Osteocyte (in vitro differentiated cells): ENCODE data around the gene PRDM9. TPM values are rescaled to one million over a fixed set of nuclear protein-coding genes. Genes with fewer than 3 reads are reported as not detected.

Source experiments
- DNase-seq: peaks from one replicate; pipeline ENCODE4 v3.0.0; 2021; ENCODE audit warnings: mixed read lengths; ENCODE audit not compliant: unreplicated experiment; ENCODE audit errors: extremely low spot score
- H3K27ac Mint-ChIP-seq: one replicate; pipeline ENCODE4 v1.8.0; 2021; ENCODE audit warnings: mild to moderate bottlenecking, mixed read lengths; ENCODE audit not compliant: unreplicated experiment
- H3K27me3 Mint-ChIP-seq: one replicate; pipeline ENCODE4 v1.8.0; 2021; ENCODE audit warnings: mixed read lengths; ENCODE audit not compliant: unreplicated experiment
- H3K36me3 Mint-ChIP-seq: one replicate; pipeline ENCODE4 v1.8.0; 2021; ENCODE audit warnings: mixed read lengths; ENCODE audit not compliant: unreplicated experiment
- H3K4me1 Mint-ChIP-seq: one replicate; pipeline ENCODE4 v1.8.0; 2021; ENCODE audit warnings: mixed read lengths; ENCODE audit not compliant: unreplicated experiment
- H3K4me3 Mint-ChIP-seq: one replicate; pipeline ENCODE4 v1.8.0; 2021; ENCODE audit warnings: mild to moderate bottlenecking, moderate library complexity, mixed read lengths; ENCODE audit not compliant: unreplicated experiment
- H3K9me3 Mint-ChIP-seq: one replicate; pipeline ENCODE4 v1.8.0; 2021; ENCODE audit warnings: mixed read lengths; ENCODE audit not compliant: unreplicated experiment
- CTCF ChIP-seq: fragments of 200-600 bp; sonication (generic); IDR thresholded peaks from 2 replicates; pipeline ENCODE4 v1.5.0; 2021; ENCODE audit warnings: antibody characterized with exemption, mild to moderate bottlenecking, moderate library complexity
- long read RNA-seq: library from polyadenylated mRNA; unstranded; transcript quantifications from one replicate; pipeline ENCODE4 v2.0.0, GENCODE V29; 2021
- total RNA-seq: library from RNA; stranded (reverse); gene quantifications from 2 replicates; pipeline ENCODE4 v1.2.1, GENCODE V29; 2021

Gene PRDM9
- not detected in 2 replicates for total RNA-seq
- long read RNA-seq = 0 reads

DNA sequence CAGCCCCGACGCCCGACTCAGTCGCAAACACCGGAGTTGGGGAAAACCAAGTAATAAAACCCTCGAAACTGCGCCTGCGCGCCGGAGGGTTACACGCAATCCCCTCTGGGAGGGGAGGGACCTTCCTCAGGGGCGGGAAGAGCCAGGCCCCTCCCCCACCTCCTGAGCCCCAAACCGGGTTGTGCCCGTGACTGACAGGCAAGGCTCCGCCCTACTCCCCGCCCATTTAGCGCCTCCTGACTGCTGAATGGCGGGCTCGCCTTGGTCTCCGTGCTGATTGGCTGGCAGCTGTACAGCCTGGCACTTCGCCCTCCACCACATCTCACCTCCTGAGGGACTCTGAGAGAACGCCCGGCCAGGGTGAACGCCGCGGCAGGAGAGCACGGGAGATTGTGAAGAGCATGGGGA, at the start of gene PRDM9:
Gene PRDM9 (plus strand): TSS at position 332 of the 408 bp plus-strand sequence. CDS start 1,425 bp downstream, outside the sequence.
- no peak within 1 kb of the TSS for H3K4me3 Mint-ChIP-seq
- no peaks in the 10 kb centered on the region for H3K4me1 Mint-ChIP-seq
- no peak for TF ChIP-seq CTCF
- no peaks in the 10 kb centered on the region for H3K27me3 Mint-ChIP-seq
- H3K9me3 Mint-ChIP-seq = peaks cover 15% of the 10 kb centered on the region
- H3K36me3 Mint-ChIP-seq = no peaks in the 10 kb centered on the region
- DNase-seq = no peak
- H3K27ac Mint-ChIP-seq = no peak within 1 kb of the TSS

- H3K27ac Mint-ChIP-seq = no peak overlapping the region
- no peak for DNase-seq
- H3K4me1 Mint-ChIP-seq = no peaks in the 10 kb centered on the region
- H3K9me3 Mint-ChIP-seq = no peaks in the 10 kb centered on the region
- H3K27me3 Mint-ChIP-seq = no peaks in the 10 kb centered on the region
- TF ChIP-seq CTCF = no peak
- no peaks in the 10 kb centered on the region for H3K36me3 Mint-ChIP-seq
- H3K4me3 Mint-ChIP-seq = no peak overlapping the region
Measured at GRCh38 chr5:23457780-23458179, 49.6 kb upstream of the PRDM9 start.

GRCh38 chr5:23459214-23459613, 48.2 kb upstream of the PRDM9 start:
- H3K27me3 Mint-ChIP-seq = no peaks in the 10 kb centered on the region
- H3K4me3 Mint-ChIP-seq = no peak overlapping the region
- peaks cover 3% of the 10 kb centered on the region for H3K9me3 Mint-ChIP-seq
- DNase-seq = no peak
- no peaks in the 10 kb centered on the region for H3K4me1 Mint-ChIP-seq
- H3K27ac Mint-ChIP-seq = no peak overlapping the region
- no peak for TF ChIP-seq CTCF
- H3K36me3 Mint-ChIP-seq = no peaks in the 10 kb centered on the region

- H3K4me3 Mint-ChIP-seq = no peak overlapping the region
- TF ChIP-seq CTCF = no peak
- no peaks in the 10 kb centered on the region for H3K36me3 Mint-ChIP-seq
- H3K4me1 Mint-ChIP-seq = peaks cover 2% of the 10 kb centered on the region
- H3K9me3 Mint-ChIP-seq = peaks cover 3% of the 10 kb centered on the region
- no peak overlapping the region for H3K27ac Mint-ChIP-seq
- no peak for DNase-seq
- H3K27me3 Mint-ChIP-seq = no peaks in the 10 kb centered on the region
Measured at GRCh38 chr5:23461576-23461975, 45.8 kb upstream of the PRDM9 start.

DNA sequence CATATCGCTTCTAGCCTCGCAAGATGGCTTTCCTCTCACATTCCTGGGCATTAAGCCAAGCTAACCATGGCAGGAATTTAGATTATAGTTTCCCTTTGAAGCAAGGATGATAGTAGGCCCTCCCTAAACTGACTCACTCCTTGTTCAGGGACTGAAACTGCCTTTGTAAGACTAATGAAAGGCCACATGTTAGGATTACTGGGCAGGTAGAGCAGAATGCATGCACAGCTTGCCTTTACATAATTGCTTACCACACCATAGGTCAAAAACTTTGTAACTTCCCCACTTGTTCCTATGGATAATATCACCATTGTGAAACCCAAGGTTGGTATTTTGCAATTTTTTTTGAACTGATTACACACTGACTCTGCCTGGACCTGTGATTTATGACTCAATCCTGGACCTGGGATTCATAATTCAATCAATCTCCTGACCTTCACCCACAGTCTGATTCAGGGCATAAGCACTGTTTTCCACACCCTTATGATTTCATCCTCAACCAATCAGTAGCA, 41.0 kb upstream of the PRDM9 start:
- DNase-seq = no peak
- no peak for TF ChIP-seq CTCF
- Mint-ChIP-seq H3K36me3 (no peaks in the 10 kb centered on the region), H3K4me3 (no peak overlapping the region), H3K4me1 (peaks cover 3% of the 10 kb centered on the region), H3K27me3 (no peaks in the 10 kb centered on the region), H3K27ac (no peak overlapping the region), H3K9me3 (peaks cover 9% of the 10 kb centered on the region)
